Right lobe of liver (tissue), 6 donors: Measurements from ENCODE around the gene YARS1. TPM values are rescaled to one million over a fixed set of nuclear protein-coding genes. Genes with fewer than 3 reads are reported as not detected.

Experiments
- ATAC-seq, 4 donors: fragments of 200-7000 bp; cut with Tn5 transposase; one replicate each; pipeline ENCODE4 v1.9.1; 2020; ENCODE audit warnings: mild to moderate bottlenecking in 4 of 4, moderate library complexity in 4 of 4
- DNase-seq, 3 donors: peaks; one replicate each; pipeline ENCODE4 v3.0.0-alpha.2; 2020
- H3K27ac ChIP-seq, 3 donors: fragments of 200-600 bp; one replicate each; pipeline ENCODE4 v1.8.0; 2022
- H3K27me3 ChIP-seq, 2 donors: fragments of 200-600 bp; one replicate each; pipeline ENCODE4 v1.8.0; 2022
- H3K36me3 ChIP-seq, 4 donors: fragments of 200-600 bp; sonication (generic) in 1 of 4; one replicate each; pipeline versions ENCODE4 v1.5.1 to v1.8.0; 2017 to 2022; ENCODE audit warnings: control low read depth in 1 of 4
- H3K4me1 ChIP-seq, 4 donors: fragments of 200-600 bp; sonication (generic) in 1 of 4; one replicate each; pipeline versions ENCODE4 v1.5.1 to v1.8.0; 2017 to 2022; ENCODE audit warnings: control low read depth in 1 of 4
- H3K4me3 ChIP-seq, 3 donors: fragments of 200-600 bp; one replicate each; pipeline ENCODE4 v1.8.0; 2022
- H3K9me3 ChIP-seq, 4 donors: fragments of 200-600 bp; sonication (generic) in 1 of 4; one replicate each; pipeline versions ENCODE4 v1.5.1 to v1.8.0; 2017 to 2022; ENCODE audit warnings: control low read depth in 1 of 4
- POLR2A ChIP-seq: fragments of 450-650 bp; IDR thresholded peaks from one replicate; pipeline ENCODE4 v1.6.1; 2017; ENCODE audit warnings: antibody characterized with exemption, mild to moderate bottlenecking
- WGBS: methylation state at CpG from one replicate; pipeline ENCODE4 v1.1.6; 2018; ENCODE audit warnings: low coverage, low lambda C conversion rate; ENCODE audit not compliant: insufficient coverage; ENCODE audit errors: missing lambda C conversion rate; 5-methylcytosine and 5-hydroxymethylcytosine counted together
- intact Hi-C, 2 donors: fragments of 100-400 bp; cut with DNase I; formaldehyde crosslinking; loops; one replicate each; pipeline versions ENCODE4 v1.11.2 to v1.14.1; 2022
- total RNA-seq, 6 experiments: library from RNA; depleted of rRNA in 2 of 6; stranded (reverse); fragments of >200 nt in 2 of 6; fragmentation: NEBNext Ultra II Directional in 3 of 6; extraction: Animal tissue kit (Norgen Biotek cat#: 25700) in 3 of 6; gene quantifications; one replicate each; pipeline versions ENCODE4 v1.1.0 to v1.2.4, GENCODE V29; 2016 to 2023
- TF ChIP-seq, protein P1 (sequence below), 4 donors: fragments of 200-600 bp in 3 of 4; fragments of 450-650 bp in 1 of 4; IDR thresholded peaks; one replicate each; pipeline versions ENCODE4 v1.5.1 to v1.8.0; 2016 to 2022; ENCODE audit warnings: antibody characterized with exemption in 4 of 4, mild to moderate bottlenecking in 2 of 4
- donor health status: DM: no; HTN: yes; CAD: no.
- donor health status: DM: no; HTN: no; CAD: no.
- donor health status: DM: no; HTN: no; CAD: no.
- donor health status: DM: no; HTN: yes; CAD: no.
- donor health status: DM: no; HTN: yes; CAD: no.

Gene YARS1
- total RNA-seq, 6 experiments from 2014 or later = 37.4 to 84.3 (median 53.5) TPM

DNA sequence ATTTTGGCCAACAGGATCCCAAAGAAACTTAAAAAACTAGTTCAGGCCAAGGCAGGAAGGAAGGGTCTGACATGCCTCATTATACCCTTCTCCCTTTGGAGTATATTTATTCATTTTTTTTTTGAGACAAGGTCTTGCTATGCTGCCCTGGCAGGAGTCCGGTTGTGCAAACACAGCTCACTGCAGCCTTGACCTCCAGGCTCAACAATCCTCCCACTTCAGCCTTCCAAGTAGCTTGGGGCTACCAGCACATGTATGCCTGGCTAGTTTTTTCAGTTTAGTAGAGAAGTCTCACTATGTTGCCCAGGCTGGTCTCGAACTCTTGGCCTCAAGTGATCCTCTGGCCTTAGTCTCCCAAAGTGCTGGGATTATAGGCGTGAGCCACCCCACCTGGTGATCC, 5.2 kb downstream of the YARS1 start:
- ATAC-seq = no peak
- no peak for DNase-seq
- no peak overlapping the region for H3K27ac ChIP-seq
- no peak overlapping the region for H3K4me3 ChIP-seq
- no peaks in the 10 kb centered on the region for H3K9me3 ChIP-seq
- TF ChIP-seq POLR2A = no peak
- TF ChIP-seq, protein P1, sequence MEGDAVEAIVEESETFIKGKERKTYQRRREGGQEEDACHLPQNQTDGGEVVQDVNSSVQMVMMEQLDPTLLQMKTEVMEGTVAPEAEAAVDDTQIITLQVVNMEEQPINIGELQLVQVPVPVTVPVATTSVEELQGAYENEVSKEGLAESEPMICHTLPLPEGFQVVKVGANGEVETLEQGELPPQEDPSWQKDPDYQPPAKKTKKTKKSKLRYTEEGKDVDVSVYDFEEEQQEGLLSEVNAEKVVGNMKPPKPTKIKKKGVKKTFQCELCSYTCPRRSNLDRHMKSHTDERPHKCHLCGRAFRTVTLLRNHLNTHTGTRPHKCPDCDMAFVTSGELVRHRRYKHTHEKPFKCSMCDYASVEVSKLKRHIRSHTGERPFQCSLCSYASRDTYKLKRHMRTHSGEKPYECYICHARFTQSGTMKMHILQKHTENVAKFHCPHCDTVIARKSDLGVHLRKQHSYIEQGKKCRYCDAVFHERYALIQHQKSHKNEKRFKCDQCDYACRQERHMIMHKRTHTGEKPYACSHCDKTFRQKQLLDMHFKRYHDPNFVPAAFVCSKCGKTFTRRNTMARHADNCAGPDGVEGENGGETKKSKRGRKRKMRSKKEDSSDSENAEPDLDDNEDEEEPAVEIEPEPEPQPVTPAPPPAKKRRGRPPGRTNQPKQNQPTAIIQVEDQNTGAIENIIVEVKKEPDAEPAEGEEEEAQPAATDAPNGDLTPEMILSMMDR (IDR thresholded peaks at IDR 0.05) = no peak
- intact Hi-C loops = no loop called here
- peaks cover 0 to 38% (median 10%) of the 10 kb centered on the region in 4 donors for H3K36me3 ChIP-seq
- H3K4me1 ChIP-seq = peaks cover 0 to 28% (median 11%) of the 10 kb centered on the region in 4 donors
- H3K27me3 ChIP-seq = no peaks in the 10 kb centered on the region
- WGBS = 73% methylated on average over 2 of the region's 3 CpGs

DNA sequence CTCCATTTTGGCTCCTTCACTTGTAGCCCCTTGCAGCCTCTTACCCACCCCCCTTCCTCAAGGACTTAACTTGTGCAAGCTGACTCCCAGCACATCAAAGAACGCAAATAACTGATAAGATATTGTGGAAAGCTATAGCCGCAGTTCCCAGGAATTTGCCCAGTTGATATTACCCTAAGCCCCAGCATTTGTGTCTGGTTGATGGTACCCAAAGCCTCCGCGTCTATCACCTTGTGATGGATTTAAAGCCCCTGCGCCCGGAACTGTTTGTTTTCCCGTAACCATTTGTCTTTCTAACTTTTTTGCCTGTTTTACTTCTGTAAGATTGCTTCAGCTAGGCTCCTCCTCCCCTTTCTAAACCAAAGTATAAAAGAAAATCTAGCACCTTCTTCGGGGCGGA, 5.9 kb downstream of the YARS1 start:
- H3K27ac ChIP-seq = no peak overlapping the region
- no peak for ATAC-seq
- H3K36me3 ChIP-seq = peaks cover 0 to 44% (median 13%) of the 10 kb centered on the region in 4 donors
- 94% methylated on average over 4 of the region's 9 CpGs for WGBS
- H3K27me3 ChIP-seq = no peaks in the 10 kb centered on the region
- H3K9me3 ChIP-seq = no peaks in the 10 kb centered on the region
- H3K4me3 ChIP-seq = no peak overlapping the region
- TF ChIP-seq POLR2A = no peak
- TF ChIP-seq, protein P1 (IDR thresholded peaks at IDR 0.05) = no peak
- DNase-seq = no peak
- intact Hi-C loops = no loop called here
- peaks cover 0 to 28% (median 11%) of the 10 kb centered on the region in 4 donors for H3K4me1 ChIP-seq

DNA sequence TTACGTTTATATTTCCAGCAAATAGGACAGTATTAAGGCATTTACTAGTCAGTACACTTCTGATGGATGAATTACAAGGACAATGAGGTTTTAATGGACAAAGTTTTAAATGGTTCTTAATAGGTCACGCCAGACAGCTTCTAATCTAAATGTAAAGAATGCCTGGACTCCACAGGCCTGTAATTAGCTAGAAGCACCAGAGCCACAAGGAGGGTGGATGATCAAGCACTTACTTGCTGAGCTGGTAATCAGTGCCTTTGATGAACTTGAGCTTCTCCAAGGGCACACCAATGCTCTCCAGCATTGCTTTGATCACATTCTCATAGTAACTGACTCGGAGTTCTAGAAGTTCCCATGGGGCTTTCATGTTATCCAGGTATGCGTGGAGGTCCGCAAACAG, 6.8 kb downstream of the YARS1 start:
- Histone ChIP-seq H3K9me3 (no peaks in the 10 kb centered on the region), H3K4me3 (no peak overlapping the region), H3K36me3 (peaks cover 0 to 50% (median 15%) of the 10 kb centered on the region in 4 donors), H3K4me1 (peaks cover 0 to 24% (median 8%) of the 10 kb centered on the region in 4 donors), H3K27ac (no peak overlapping the region), H3K27me3 (no peaks in the 10 kb centered on the region)
- DNase-seq (no peak), ATAC-seq (no peak)
- TF ChIP-seq POLR2A = no peak
- 90% methylated on average over 3 of the region's 5 CpGs for WGBS
- intact Hi-C loops = no loop called here

DNA sequence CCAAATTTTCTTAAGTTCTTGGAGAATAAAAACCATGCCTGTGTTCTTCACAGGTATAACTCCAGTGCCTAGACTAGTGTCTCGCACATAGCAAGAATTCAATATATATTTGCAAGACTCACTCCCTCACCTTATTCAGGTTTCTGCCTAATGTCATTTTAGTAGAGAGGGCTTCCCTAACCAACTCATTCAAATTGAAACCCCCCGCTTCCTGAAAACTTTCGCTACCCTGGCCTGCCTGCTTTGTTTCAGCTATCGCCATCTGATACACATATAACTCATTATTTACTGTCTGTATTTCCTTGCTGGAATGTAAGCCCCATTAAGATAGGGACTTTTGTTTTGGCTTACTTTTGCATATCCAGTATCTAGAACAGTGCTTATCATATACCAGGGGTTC, 8.6 kb downstream of the YARS1 start:
- no peak overlapping the region for H3K4me3 ChIP-seq
- WGBS = 95% methylated on average over 4 of the region's 4 CpGs
- no peaks in the 10 kb centered on the region for H3K9me3 ChIP-seq
- TF ChIP-seq, protein P1 (IDR thresholded peaks at IDR 0.05) = no peak
- TF ChIP-seq POLR2A = no peak
- no peaks in the 10 kb centered on the region for H3K27me3 ChIP-seq
- no peak for ATAC-seq
- H3K36me3 ChIP-seq = peaks cover 0 to 50% (median 15%) of the 10 kb centered on the region in 4 donors
- intact Hi-C loops = no loop called here
- no peak overlapping the region for H3K27ac ChIP-seq
- DNase-seq = no peak
- peaks cover 0 to 8% (median 0%) of the 10 kb centered on the region in 4 donors for H3K4me1 ChIP-seq

DNA sequence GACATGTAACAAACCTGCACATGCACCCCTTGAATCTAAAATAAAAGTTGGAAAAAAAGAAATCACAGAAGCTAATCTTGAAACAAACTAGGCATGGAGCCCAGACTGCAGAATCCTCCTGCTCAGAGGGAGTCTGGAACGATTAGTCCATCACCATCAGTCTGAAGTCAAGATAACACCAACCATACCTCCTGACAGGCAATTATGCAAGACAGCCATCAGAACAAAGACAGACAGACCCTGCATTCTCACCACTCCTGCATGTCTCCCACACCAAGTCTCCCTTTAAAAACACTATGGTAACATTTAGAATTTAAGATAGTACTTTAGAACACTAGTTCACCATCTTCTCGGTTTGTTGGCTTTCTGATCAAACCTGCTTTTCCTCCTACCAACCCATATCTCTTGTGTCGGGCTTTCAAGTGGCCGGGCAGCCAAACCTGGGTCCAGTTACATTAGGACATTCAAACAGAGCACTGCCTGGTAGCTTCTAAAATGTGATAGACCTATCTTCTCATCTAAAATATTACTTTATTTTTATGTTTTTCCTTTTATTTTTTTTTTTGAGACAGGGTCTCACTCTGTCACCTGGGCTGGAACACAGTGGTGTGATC, 10.1 kb downstream of the YARS1 start:
- peaks cover 0 to 56% (median 15%) of the 10 kb centered on the region in 4 donors for H3K36me3 ChIP-seq
- no peaks in the 10 kb centered on the region for H3K9me3 ChIP-seq
- no peaks in the 10 kb centered on the region for H3K27me3 ChIP-seq
- intact Hi-C loops = no loop called here
- H3K27ac ChIP-seq = no peak overlapping the region
- H3K4me1 ChIP-seq = peaks cover 0 to 4% (median 0%) of the 10 kb centered on the region in 4 donors
- DNase-seq (no peak), ATAC-seq (no peak)
- WGBS = 78% methylated on average over 4 of the region's 4 CpGs
- no peak overlapping the region for H3K4me3 ChIP-seq
- TF ChIP-seq, protein P1 (IDR thresholded peaks at IDR 0.05) = no peak
- TF ChIP-seq POLR2A = no peak
